Type B pancreatic cell (in vitro differentiated cells): ENCODE data around the gene GRM4. TPM values are rescaled to one million over a fixed set of nuclear protein-coding genes. Genes with fewer than 3 reads are reported as not detected.

Experiments used
- DNase-seq: peaks from one replicate; pipeline ENCODE4 v3.0.0; 2021; ENCODE audit warnings: mixed read lengths; ENCODE audit not compliant: unreplicated experiment; ENCODE audit errors: extremely low spot score
- H3K27ac Mint-ChIP-seq: 2 replicates; pipeline ENCODE4 v1.8.0; 2021; ENCODE audit warnings: mild to moderate bottlenecking, mixed read lengths
- H3K27me3 Mint-ChIP-seq: 2 replicates; pipeline ENCODE4 v1.8.0; 2021; ENCODE audit warnings: mixed read lengths
- H3K36me3 Mint-ChIP-seq: 2 replicates; pipeline ENCODE4 v1.8.0; 2021; ENCODE audit warnings: mixed read lengths
- H3K4me1 Mint-ChIP-seq: one replicate; pipeline ENCODE4 v1.8.0; 2021; ENCODE audit warnings: mixed read lengths; ENCODE audit not compliant: unreplicated experiment
- H3K4me3 Mint-ChIP-seq: 2 replicates; pipeline ENCODE4 v1.8.0; 2021; ENCODE audit warnings: mild to moderate bottlenecking, mixed read lengths
- H3K9me3 Mint-ChIP-seq: 2 replicates; pipeline ENCODE4 v1.8.0; 2021; ENCODE audit warnings: mixed read lengths
- CTCF ChIP-seq: fragments of 200-600 bp; sonication (generic); conservative IDR thresholded peaks from 2 replicates; pipeline ENCODE4 v1.5.0; 2021; ENCODE audit warnings: antibody characterized with exemption, mild to moderate bottlenecking
- total RNA-seq: library from RNA; stranded (reverse); gene quantifications from 2 replicates; pipeline ENCODE4 v1.2.1, GENCODE V29; 2021; ENCODE audit warnings: low replicate concordance

GRM4 gene
- total RNA-seq, 1 donor from 2014 or later = 2.2 TPM

DNA sequence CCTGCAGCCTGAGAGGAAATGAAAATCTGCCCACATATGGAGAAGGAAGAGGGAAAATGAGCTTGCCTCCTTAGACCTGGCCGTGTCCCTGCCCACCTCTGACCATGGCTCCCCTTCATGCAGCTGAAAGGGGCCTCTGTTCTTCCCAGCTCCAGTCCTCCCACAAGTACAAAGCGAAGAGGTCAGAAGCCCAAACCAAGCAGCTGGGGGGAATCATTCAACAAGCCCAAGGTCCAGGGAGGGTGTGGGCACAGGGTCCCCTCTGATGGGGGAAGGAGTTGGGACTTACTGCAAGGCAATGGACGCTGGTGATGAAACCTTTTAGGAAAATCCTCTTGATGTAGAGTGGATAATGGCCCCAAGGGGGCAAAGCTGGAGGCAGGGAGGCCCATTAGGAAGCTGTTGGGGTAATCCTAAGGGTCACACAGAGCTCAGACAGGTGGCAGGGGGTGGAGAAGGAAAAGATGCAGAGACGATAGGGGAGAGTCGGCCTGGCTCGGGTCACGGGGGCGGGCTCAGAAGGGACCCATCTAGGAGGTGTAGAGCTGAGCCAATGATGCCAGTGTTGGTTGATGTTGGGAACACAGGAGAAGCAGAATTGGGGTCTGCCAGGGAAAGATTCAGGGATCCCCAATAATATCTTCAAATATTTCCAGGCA, 16.1 kb upstream of the GRM4 start:
- H3K27me3 Mint-ChIP-seq = peaks cover 9% of the 10 kb centered on the region
- DNase-seq = no peak
- no peak overlapping the region for H3K27ac Mint-ChIP-seq
- no peaks in the 10 kb centered on the region for H3K4me1 Mint-ChIP-seq
- TF ChIP-seq CTCF = no peak
- H3K4me3 Mint-ChIP-seq = no peak overlapping the region
- no peaks in the 10 kb centered on the region for H3K9me3 Mint-ChIP-seq
- H3K36me3 Mint-ChIP-seq = no peaks in the 10 kb centered on the region

DNA sequence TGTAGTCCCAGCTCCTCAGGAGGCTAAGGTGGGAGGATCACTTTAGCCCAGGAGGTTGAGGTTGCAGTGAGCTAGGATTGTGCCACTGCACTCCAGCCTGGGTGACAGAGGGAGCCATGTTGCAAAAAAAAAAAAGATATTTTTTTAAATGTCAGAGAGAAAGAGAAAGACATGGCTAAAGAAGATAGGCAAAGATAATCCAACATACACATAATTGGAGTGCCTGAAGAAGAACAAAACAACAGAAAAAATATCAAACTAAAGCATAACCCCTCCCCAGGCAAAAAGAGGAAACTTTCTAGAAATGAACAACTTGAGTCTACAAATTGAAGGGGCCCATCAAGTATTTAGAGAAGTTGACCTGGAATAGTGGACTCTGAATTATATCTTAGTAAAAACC, 14.0 kb upstream of the GRM4 start:
- Mint-ChIP-seq H3K36me3 (no peaks in the 10 kb centered on the region), H3K4me3 (no peak overlapping the region), H3K9me3 (no peaks in the 10 kb centered on the region), H3K27me3 (peaks cover 15% of the 10 kb centered on the region), H3K4me1 (no peaks in the 10 kb centered on the region), H3K27ac (no peak overlapping the region)
- no peak for DNase-seq
- TF ChIP-seq CTCF = no peak

DNA sequence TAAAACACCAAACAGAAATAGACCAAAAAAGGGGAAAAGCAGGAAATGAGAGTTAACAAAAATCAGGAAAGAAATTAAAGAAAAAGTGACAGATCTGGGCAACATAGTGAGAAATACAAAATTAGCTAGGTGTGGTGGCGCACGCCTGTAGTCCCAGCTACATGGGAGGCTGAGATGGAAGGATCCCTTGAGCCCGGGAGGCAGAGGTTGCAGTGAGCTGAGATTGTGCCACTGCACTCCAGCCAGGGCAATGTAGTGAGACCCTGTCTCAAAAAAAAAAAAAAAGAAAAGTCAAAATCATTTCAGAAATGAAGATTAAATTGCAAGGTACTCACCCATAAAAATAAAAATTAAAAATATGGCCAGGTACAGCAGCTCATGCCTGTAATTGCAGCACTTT, 13.0 kb upstream of the GRM4 start:
- DNase-seq = no peak
- TF ChIP-seq CTCF = no peak
- Mint-ChIP-seq H3K4me3 (no peak overlapping the region), H3K36me3 (no peaks in the 10 kb centered on the region), H3K4me1 (no peaks in the 10 kb centered on the region), H3K9me3 (no peaks in the 10 kb centered on the region), H3K27me3 (peaks cover 20% of the 10 kb centered on the region), H3K27ac (no peak overlapping the region)

DNA sequence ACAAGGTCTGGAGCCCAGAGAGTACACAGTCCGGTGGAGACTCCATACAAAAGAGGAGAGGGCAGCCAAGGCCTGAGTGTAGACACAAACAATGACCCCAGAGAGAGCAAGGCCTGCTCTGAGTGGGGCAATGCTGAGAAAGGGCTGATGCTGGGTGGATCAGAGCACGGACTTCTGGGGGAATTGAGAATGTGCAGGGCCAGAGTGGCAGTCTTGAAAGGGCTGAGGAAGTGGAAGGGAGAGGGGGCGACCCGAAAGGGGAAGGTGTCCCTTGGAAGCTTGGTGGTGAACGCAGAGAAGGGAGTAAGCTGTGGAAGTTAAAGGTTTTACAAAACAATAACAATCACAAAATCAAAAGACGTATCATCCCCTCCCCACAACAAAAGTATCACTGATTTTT, 12.0 kb upstream of the GRM4 start:
- DNase-seq = no peak
- H3K9me3 Mint-ChIP-seq = no peaks in the 10 kb centered on the region
- H3K4me1 Mint-ChIP-seq = no peaks in the 10 kb centered on the region
- H3K27me3 Mint-ChIP-seq = peaks cover 26% of the 10 kb centered on the region
- TF ChIP-seq CTCF = no peak
- no peak overlapping the region for H3K4me3 Mint-ChIP-seq
- H3K36me3 Mint-ChIP-seq = no peaks in the 10 kb centered on the region
- no peak overlapping the region for H3K27ac Mint-ChIP-seq

GRCh38 chr6:34157236-34157830, 11.4 kb upstream of the GRM4 start:
- Mint-ChIP-seq H3K36me3 (no peaks in the 10 kb centered on the region), H3K27ac (no peak overlapping the region), H3K4me3 (no peak overlapping the region), H3K27me3 (peaks cover 31% of the 10 kb centered on the region), H3K4me1 (no peaks in the 10 kb centered on the region), H3K9me3 (no peaks in the 10 kb centered on the region)
- no peak for DNase-seq
- no peak for TF ChIP-seq CTCF
